SK-N-SH treated with all-trans-retinoic acid at 6 μM for 48 hours (cell line): ENCODE data around the gene IL26.

Source experiments
- CREB5 ChIP-seq: fragments of 250-450 bp; sonication (Bioruptor Pico); IDR thresholded peaks from 2 replicates; pipeline ENCODE4 v1.5.1; 2020; ENCODE audit warnings: low read depth, mild to moderate bottlenecking, moderate library complexity
- CSRNP3 ChIP-seq: fragments of 250-450 bp; sonication (Bioruptor Pico); IDR thresholded peaks from 2 replicates; pipeline ENCODE4 v1.5.1; 2021; ENCODE audit warnings: mild to moderate bottlenecking, moderate library complexity
- OSR1 ChIP-seq: fragments of 250-450 bp; sonication (Bioruptor Pico); IDR thresholded peaks from 2 replicates; pipeline ENCODE4 v1.8.0; 2022; ENCODE audit warnings: moderate library complexity, mild to moderate bottlenecking, inconsistent platforms
- PPARA ChIP-seq: fragments of 250-450 bp; sonication (Bioruptor Pico); IDR thresholded peaks from 2 replicates; pipeline ENCODE4 v1.5.0; 2020; ENCODE audit warnings: mild to moderate bottlenecking, borderline replicate concordance
- RARB ChIP-seq: fragments of 250-450 bp; sonication (Bioruptor Pico); IDR thresholded peaks from 2 replicates; pipeline ENCODE4 v1.8.0; 2021; ENCODE audit warnings: mild to moderate bottlenecking, moderate library complexity
- TCF4 ChIP-seq: fragments of 250-450 bp; sonication (Bioruptor Pico); IDR thresholded peaks from 2 replicates; pipeline ENCODE4 v1.8.0; 2021; ENCODE audit warnings: mild to moderate bottlenecking, moderate library complexity, borderline replicate concordance
- ZFP30 ChIP-seq: fragments of 450-650 bp; formaldehyde crosslinking; IDR thresholded peaks from 2 replicates; pipeline ENCODE4 v1.5.0; 2022; ENCODE audit warnings: mild to moderate bottlenecking, moderate library complexity
- ZNF70 ChIP-seq: fragments of 450-650 bp; formaldehyde crosslinking; IDR thresholded peaks from 2 replicates; pipeline ENCODE4 v1.5.0; 2020; ENCODE audit warnings: mild to moderate bottlenecking, moderate library complexity
- ZNF8 ChIP-seq: fragments of 450-650 bp; formaldehyde crosslinking; IDR thresholded peaks from 2 replicates; pipeline ENCODE4 v1.5.0; 2020; ENCODE audit warnings: mild to moderate bottlenecking, moderate library complexity

GRCh38 chr12:68189821-68190242, 35.8 kb downstream of the IL26 start:
- TF ChIP-seq OSR1, result no peak
- TF ChIP-seq PPARA (CRISPR knock-in tag), result no peak
- TF ChIP-seq ZNF8 (CRISPR knock-in tag), result no peak
- no peak for TF ChIP-seq CSRNP3 (CRISPR knock-in tag)
- TF ChIP-seq CREB5 (CRISPR knock-in tag), result no peak
- no peak for TF ChIP-seq ZFP30 (CRISPR knock-in tag)
- TF ChIP-seq TCF4 (CRISPR knock-in tag), result no peak
- no peak for TF ChIP-seq ZNF70
- TF ChIP-seq RARB, result no peak
